Measurements from ENCODE around the gene DPH3. TPM values are rescaled to one million over a fixed set of nuclear protein-coding genes. Genes with fewer than 3 reads are reported as not detected.
A peak's percentile ranks its signal among the peaks of the same experiment; 100 is the strongest.

Gene DPH3
- total RNA-seq, 1 donor from 2014 or later: 5.5 TPM

DNA sequence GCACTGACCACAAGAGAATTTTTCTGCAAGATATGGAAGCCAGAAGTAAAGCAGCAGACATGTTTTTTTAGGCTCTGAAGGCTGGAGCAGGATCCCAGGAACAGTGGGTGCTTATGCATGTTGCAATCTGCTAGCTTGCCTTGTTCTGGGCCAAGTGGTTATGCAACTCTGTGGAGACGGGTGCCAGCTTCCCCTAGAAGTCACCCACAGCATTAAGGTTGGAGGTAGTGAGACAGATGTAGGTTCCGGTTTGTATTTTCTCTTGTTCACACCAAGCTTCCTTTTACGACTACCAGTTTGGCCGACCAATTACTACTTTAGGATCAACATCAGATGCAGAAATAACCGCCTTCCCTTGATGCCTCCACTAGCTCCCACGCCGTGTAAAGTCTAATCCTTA lies 11.1 kb downstream of the DPH3 start:
- no peaks in the 10 kb centered on the region for H3K9me3 ChIP-seq
- intact Hi-C loops (cut with DNase I): no loop called here
- peak; percentile 37 to 81 for DNase-seq (ENCODE audit: low spot score in 2 of 2)

GRCh38 chr3:16252988-16253387 lies 11.8 kb downstream of the DPH3 start:
- Histone ChIP-seq H3K4me3 (no peak overlapping the region), H3K27ac (peak overlapping the region in 1 of 2 donors; percentile 17), H3K4me1 (peaks cover 0 to 5% of the 10 kb centered on the region in 2 donors), H3K36me3 (no peaks in the 10 kb centered on the region), H3K27me3 (no peaks in the 10 kb centered on the region), H3K9me3 (no peaks in the 10 kb centered on the region)
- no peak for DNase-seq (ENCODE audit: low spot score in 2 of 2)
- no peak for TF ChIP-seq CTCF (IDR thresholded peaks at IDR 0.05)
- intact Hi-C loops (cut with DNase I): no loop called here

More for the DNA sequence above, 11.1 kb downstream of the DPH3 start:
- H3K27me3 ChIP-seq: no peaks in the 10 kb centered on the region
- TF ChIP-seq CTCF (IDR thresholded peaks at IDR 0.05): no peak
- peaks cover 0 to 5% of the 10 kb centered on the region in 2 donors for H3K4me1 ChIP-seq
- peaks cover 0 to 2% of the 10 kb centered on the region in 2 donors for H3K36me3 ChIP-seq
- peak overlapping the region in 1 of 2 donors; percentile 17 for H3K27ac ChIP-seq
- no peak overlapping the region for H3K4me3 ChIP-seq

DNA sequence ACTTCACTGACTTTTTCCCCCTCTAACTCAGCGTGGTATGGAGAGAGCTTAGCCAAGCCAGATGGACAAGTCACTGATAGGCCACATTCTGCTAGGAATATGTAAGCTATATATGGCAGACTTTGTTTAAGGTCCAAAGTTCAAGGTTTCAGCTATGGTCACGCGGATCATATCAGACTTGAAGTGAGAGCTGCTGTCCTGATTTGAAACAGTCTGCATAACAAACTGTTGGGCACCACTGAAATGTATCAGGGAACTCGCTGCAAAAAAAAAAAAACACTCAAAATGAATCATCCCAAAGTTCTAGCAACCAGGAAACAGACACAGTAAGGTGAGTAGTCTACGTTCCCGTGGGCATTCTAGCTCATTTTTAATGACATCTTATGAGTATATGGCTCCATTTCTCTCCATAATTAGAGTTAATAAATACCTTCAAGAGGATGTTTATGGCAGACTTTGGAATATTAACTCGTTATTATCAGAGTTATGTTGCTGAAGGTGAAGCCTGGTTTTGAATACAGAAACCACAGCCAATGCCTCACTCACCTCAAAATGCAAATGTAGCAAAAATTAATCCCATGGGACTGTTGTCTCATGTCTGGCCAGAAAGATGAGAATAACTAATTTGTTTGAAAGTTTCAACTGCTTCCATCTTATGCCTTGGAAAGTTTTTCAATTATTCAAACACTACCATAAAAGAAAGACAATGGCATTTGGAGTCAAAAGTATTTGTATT lies 12.3 kb downstream of the DPH3 start:
- Histone ChIP-seq H3K4me1 (peaks cover 0 to 5% of the 10 kb centered on the region in 2 donors), H3K36me3 (no peaks in the 10 kb centered on the region), H3K4me3 (no peak overlapping the region), H3K27ac (no peak overlapping the region), H3K27me3 (no peaks in the 10 kb centered on the region), H3K9me3 (no peaks in the 10 kb centered on the region)
- intact Hi-C loops (cut with DNase I): no loop called here
- no peak for TF ChIP-seq CTCF (IDR thresholded peaks at IDR 0.05)
- no peak for DNase-seq (ENCODE audit: low spot score in 2 of 2)

- no peak for DNase-seq (ENCODE audit: low spot score in 2 of 2)
- TF ChIP-seq CTCF (IDR thresholded peaks at IDR 0.05): no peak
- intact Hi-C loops (cut with DNase I): no loop called here
- no peak overlapping the region for H3K4me3 ChIP-seq
- H3K36me3 ChIP-seq: no peaks in the 10 kb centered on the region
- no peaks in the 10 kb centered on the region for H3K27me3 ChIP-seq
- no peak overlapping the region for H3K27ac ChIP-seq
- H3K4me1 ChIP-seq: peaks cover 0 to 5% of the 10 kb centered on the region in 2 donors
- no peaks in the 10 kb centered on the region for H3K9me3 ChIP-seq
These were observed 13.2 kb downstream of the DPH3 start for GRCh38 chr3:16251316-16252085.

DNA sequence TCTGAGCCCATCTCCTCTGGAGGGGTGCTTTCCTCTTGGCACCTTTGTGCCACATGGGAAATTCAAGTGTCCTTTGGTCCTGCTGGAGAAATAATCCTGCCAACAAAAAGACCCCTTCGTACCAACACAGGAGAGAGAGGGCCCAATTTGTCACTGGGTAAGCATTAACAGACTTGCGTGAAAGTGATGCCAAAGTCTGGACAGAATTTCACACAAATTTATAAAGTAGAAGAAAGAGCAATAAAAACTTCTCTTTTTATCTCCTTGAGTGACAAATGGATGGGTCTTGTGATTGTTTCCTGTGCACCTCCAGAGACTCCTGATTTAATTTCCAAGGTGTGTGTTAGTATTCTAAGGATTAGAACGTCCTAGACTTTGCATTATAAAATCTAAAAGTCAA lies 14.9 kb downstream of the DPH3 start:
- no peak for TF ChIP-seq CTCF (IDR thresholded peaks at IDR 0.05)
- H3K9me3 ChIP-seq: no peaks in the 10 kb centered on the region
- H3K4me1 ChIP-seq: peaks cover 0 to 8% of the 10 kb centered on the region in 2 donors
- DNase-seq (ENCODE audit: low spot score in 2 of 2): no peak
- intact Hi-C loops (cut with DNase I): loop anchor here (5.0 kb wide), 2 partner anchors 433 to 618 kb away; no protein-coding TSS in a partner anchor
- no peak overlapping the region for H3K4me3 ChIP-seq
- H3K27ac ChIP-seq: no peak overlapping the region
- no peaks in the 10 kb centered on the region for H3K36me3 ChIP-seq
- no peaks in the 10 kb centered on the region for H3K27me3 ChIP-seq

Measured in ascending aorta (tissue), 2 donors.